PFSK-1 (cell line): ENCODE measurements around the gene SH2D3C.

Source experiments
- FOXP2 ChIP-seq: optimal IDR thresholded peaks from 2 replicates; pipeline ENCODE3; 2011; ENCODE audit warnings: borderline replicate concordance, control low read depth, inconsistent platforms; ENCODE audit not compliant: insufficient read depth; ENCODE audit errors: extremely low read length, extremely low read depth
- POLR2AphosphoS5 ChIP-seq: IDR thresholded peaks from 2 replicates; pipeline ENCODE4 v1.6.1; 2012; ENCODE audit warnings: low read depth, mild to moderate bottlenecking, control low read depth, low read length, moderate library complexity
- REST ChIP-seq, 2 experiments: IDR thresholded peaks; 2 replicates each; pipeline versions ENCODE4 v1.6.1 to v1.8.0; 2011 to 2012; ENCODE audit warnings: low read depth in 2 of 2, low read length in 2 of 2, control low read depth in 1 of 2, inconsistent platforms in 1 of 2, mild to moderate bottlenecking in 1 of 2, moderate library complexity in 1 of 2; ENCODE audit not compliant: insufficient read depth in 1 of 2
- SIN3A ChIP-seq: IDR thresholded peaks from 2 replicates; pipeline ENCODE4 v1.6.1; 2012; ENCODE audit warnings: mild to moderate bottlenecking, low read length, moderate library complexity, borderline replicate concordance; ENCODE audit not compliant: insufficient read depth
- TAF1 ChIP-seq: IDR thresholded peaks from 2 replicates; pipeline ENCODE4 v1.6.1; 2012; ENCODE audit warnings: low read length, control low read depth, borderline replicate concordance; ENCODE audit not compliant: insufficient read depth

SH2D3C gene

GRCh38 chr9:127756233-127756632, 22.2 kb downstream of the SH2D3C start:
- TF ChIP-seq FOXP2 (no peak), SIN3A (no peak), REST (IDR thresholded peaks at IDR 0.05; ENCODE audit: insufficient read depth in 1 of 2, low read depth in 2 of 2, low read length in 2 of 2) (no peak), POLR2AphosphoS5 (no peak), TAF1 (no peak)

- TF ChIP-seq FOXP2, result no peak
- no peak for TF ChIP-seq SIN3A
- TF ChIP-seq TAF1, result no peak
- TF ChIP-seq REST (IDR thresholded peaks at IDR 0.05; ENCODE audit: insufficient read depth in 1 of 2, low read depth in 2 of 2, low read length in 2 of 2), result no peak
These were observed 23.1 kb downstream of the SH2D3C start for GRCh38 chr9:127755061-127756060.

GRCh38 chr9:127754099-127755060, 24.1 kb downstream of the SH2D3C start:
- TF ChIP-seq REST (IDR thresholded peaks at IDR 0.05; ENCODE audit: insufficient read depth in 1 of 2, low read depth in 2 of 2, low read length in 2 of 2) (no peak), TAF1 (no peak), SIN3A (no peak), POLR2AphosphoS5 (no peak), FOXP2 (no peak)

- TF ChIP-seq POLR2AphosphoS5 (no peak), FOXP2 (no peak), SIN3A (no peak), TAF1 (no peak), REST (IDR thresholded peaks at IDR 0.05; ENCODE audit: insufficient read depth in 1 of 2, low read depth in 2 of 2, low read length in 2 of 2) (no peak)
These were observed 24.8 kb downstream of the SH2D3C start for GRCh38 chr9:127753622-127754021.
